Lower leg skin (tissue), 4 donors: ENCODE results near the gene GJA10. TPM values are rescaled to one million over a fixed set of nuclear protein-coding genes. Genes with fewer than 3 reads are reported as not detected.
"Not testable (repeated sequence)": the region's sequence is repeated elsewhere in the genome, so short reads cannot be mapped to it uniquely, and the experiment has no call there.

Experiments used
- DNase-seq, 2 donors: peaks; one replicate each; pipeline ENCODE4 v3.0.0-alpha.2; 2019; ENCODE audit warnings: low spot score in 2 of 2
- H3K4me3 ChIP-seq: fragments of 200-600 bp; sonication (generic); 2 replicates; pipeline ENCODE4 v1.5.1; 2017; ENCODE audit warnings: mild to moderate bottlenecking, low read depth; ENCODE audit not compliant: poor library complexity, severe bottlenecking
- CTCF ChIP-seq, 3 donors: fragments of 450-650 bp; IDR thresholded peaks; one replicate each; pipeline ENCODE4 v1.5.1; 2016; ENCODE audit warnings: antibody characterized with exemption in 3 of 3, mild to moderate bottlenecking in 3 of 3, moderate library complexity in 2 of 3
- POLR2A ChIP-seq, 2 donors: fragments of 450-650 bp; IDR thresholded peaks; one replicate each; pipeline ENCODE4 v1.6.1; 2016 to 2017; ENCODE audit warnings: antibody characterized with exemption in 2 of 2, mild to moderate bottlenecking in 1 of 2, moderate library complexity in 1 of 2
- WGBS, 2 donors: methylation state at CpG; one replicate each; pipeline ENCODE4 v1.1.5; 2018; 5-methylcytosine and 5-hydroxymethylcytosine counted together
- intact Hi-C: fragments of 100-400 bp; cut with DNase I; formaldehyde crosslinking; loops from one replicate; pipeline ENCODE4 v1.15.0; 2023; ENCODE audit warnings: low total_unique reads
- total RNA-seq, 4 donors: library from RNA; depleted of rRNA; stranded (reverse); fragments of >200 nt; gene quantifications; one replicate each; pipeline ENCODE4 v1.1.0, GENCODE V29; 2016

The GJA10 gene
- not detected for total RNA-seq

GRCh38 chr6:89894169-89894568, at the start of gene GJA10:
Gene GJA10 (plus strand): TSS chr6:89894469. CDS start chr6:89894469, 0 bp downstream.
- intact Hi-C loops, result no loop called here
- WGBS, 2 donors, result 86 to 100% methylated on average over 1 of the region's 1 CpG
- TF ChIP-seq CTCF (IDR thresholded peaks at IDR 0.05) (no peak), POLR2A (IDR thresholded peaks at IDR 0.05) (no peak)
- no peak for DNase-seq
- H3K4me3 ChIP-seq, result no peak within 1 kb of the TSS

GRCh38 chr6:89847513-89847912, 46.8 kb upstream of the GJA10 start:
- DNase-seq, intact Hi-C loops, H3K4me3 ChIP-seq: not testable (repeated sequence)
- 96 to 98% methylated on average over 5 of the region's 5 CpGs for WGBS, 2 donors

- no peak overlapping the region for H3K4me3 ChIP-seq
- no peak for TF ChIP-seq CTCF (IDR thresholded peaks at IDR 0.05)
- TF ChIP-seq POLR2A (IDR thresholded peaks at IDR 0.05), result no peak
- WGBS, 2 donors, result 96 to 97% methylated on average over 1 of the region's 1 CpG
- no peak for DNase-seq
- intact Hi-C loops, result no loop called here
Observed at GRCh38 chr6:89853068-89853467, 41.2 kb upstream of the GJA10 start.

- TF ChIP-seq POLR2A (IDR thresholded peaks at IDR 0.05) (no peak), CTCF (IDR thresholded peaks at IDR 0.05) (no peak)
- no peak for DNase-seq
- WGBS, 2 donors, result 92 to 96% methylated on average over 1 of the region's 1 CpG
- H3K4me3 ChIP-seq, result no peak overlapping the region
- intact Hi-C loops, result no loop called here
Observed at GRCh38 chr6:89858041-89858440, 36.2 kb upstream of the GJA10 start.

- 96% methylated on average over 4 of the region's 4 CpGs for WGBS, 2 donors
- intact Hi-C loops, result no loop called here
- TF ChIP-seq POLR2A (IDR thresholded peaks at IDR 0.05) (no peak), CTCF (IDR thresholded peaks at IDR 0.05) (no peak)
Observed at GRCh38 chr6:89859744-89860143, 34.5 kb upstream of the GJA10 start.

GRCh38 chr6:89862273-89862672, 32.0 kb upstream of the GJA10 start:
- WGBS, 2 donors, result 93 to 96% methylated on average over 5 of the region's 5 CpGs
- intact Hi-C loops, result no loop called here
- H3K4me3 ChIP-seq, result no peak overlapping the region
- TF ChIP-seq CTCF (IDR thresholded peaks at IDR 0.05), result no peak
- no peak for TF ChIP-seq POLR2A (IDR thresholded peaks at IDR 0.05)
- no peak for DNase-seq

More at GRCh38 chr6:89859744-89860143, 34.5 kb upstream of the GJA10 start:
- no peak for DNase-seq
- H3K4me3 ChIP-seq, result no peak overlapping the region
